Measurements from ENCODE around the gene LPP. TPM values are rescaled to one million over a fixed set of nuclear protein-coding genes. Genes with fewer than 3 reads are reported as not detected.

The LPP gene
- total and polyA plus RNA-seq, 2 of the 4 experiments (the other 2 are of a cell fraction) = 16.0 to 130 TPM

DNA sequence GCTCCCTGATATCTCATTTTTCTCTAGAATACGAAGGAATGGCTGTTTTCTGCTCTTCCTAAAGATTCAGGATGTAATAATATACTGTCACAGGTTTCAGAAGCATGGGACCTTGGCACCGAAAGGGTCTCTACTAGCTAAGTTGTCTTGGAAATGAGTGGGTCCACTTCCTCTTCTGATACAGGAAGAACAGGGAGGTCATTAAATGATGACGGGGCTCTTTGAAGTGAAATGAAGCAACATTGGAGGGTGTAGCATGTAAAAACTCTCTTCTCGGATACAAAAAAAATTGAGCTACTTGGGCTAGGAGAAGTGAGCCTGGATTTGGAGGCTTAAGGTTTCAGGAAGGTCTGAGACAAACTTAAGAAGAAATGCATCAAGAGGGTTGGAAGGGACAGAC is 668.0 kb downstream of the LPP start:
- no peak overlapping the region for H2BK5ac ChIP-seq (ENCODE audit: low read depth, low read length, poor library complexity, severe bottlenecking)
- H3K14ac ChIP-seq (replicated peaks; ENCODE audit: low read depth, low read length) = no peak overlapping the region
- H3K4me2 ChIP-seq (ENCODE audit: low read depth, low read length) = no peak overlapping the region
- H2BK20ac ChIP-seq (ENCODE audit: low read depth, low read length) = no peak overlapping the region
- dilution Hi-C loops (cut with HindIII; ENCODE audit: low sequenced_read_pairs, unreplicated experiment) (no loop called here), in situ Hi-C loops (cut with MboI; ENCODE audit: low sequenced_read_pairs) (no loop called here), intact Hi-C loops (cut with micrococcal nuclease) (no loop called here)
- no CpG with 5 or more reads among the region's 4 CpGs for WGBS, 2 experiments (ENCODE audit: extremely low coverage in 2 of 2, insufficient read length in 1 of 2)
- H3K9me1 ChIP-seq (ENCODE audit: insufficient read depth, low read length) = peaks cover 25% of the 10 kb centered on the region
- no peak overlapping the region for H2BK120ac ChIP-seq (ENCODE audit: low read depth, low read length)
- H3K4me1 ChIP-seq (ENCODE audit: control insufficient read depth, insufficient read depth, low read length) = no peaks in the 10 kb centered on the region
- no peak overlapping the region for H2AFZ ChIP-seq (replicated peaks; ENCODE audit: low read length, poor library complexity)
- DNase-seq (no peak), ATAC-seq (ENCODE audit: low read depth) (no peak)
- H3K36me3 ChIP-seq (ENCODE audit: control insufficient read depth, insufficient read depth, low read length) = peaks cover 2% of the 10 kb centered on the region; the same call in 1 of the 2 replicates
- no peak overlapping the region for H3K56ac ChIP-seq (ENCODE audit: extremely low read depth, insufficient read depth, low read length)
- no peaks in the 10 kb centered on the region for H3K9me3 ChIP-seq (ENCODE audit: control insufficient read depth, insufficient read depth, low read length)
- POLR2A ChIA-PET (ENCODE audit: unreplicated experiment) = no interaction called here
- no peak overlapping the region for H4K91ac ChIP-seq (ENCODE audit: insufficient read depth, low read depth, low read length)
- CTCF ChIA-PET = no interaction called here
- BruUV-seq (replicated peaks) = no TSS peak
- H3K4me3 ChIP-seq (ENCODE audit: insufficient read depth, low read depth, low read length) = no peak overlapping the region
- H3K27ac ChIP-seq (ENCODE audit: insufficient read depth, low read length) = no peak overlapping the region
- peaks cover 51 to 74% of the 10 kb centered on the region in 2 experiments for H3K79me1 ChIP-seq (ENCODE audit: low read depth in 1 of 2, low read length in 2 of 2)
- H2BK15ac ChIP-seq (ENCODE audit: low read depth, low read length) = no peak overlapping the region
- no peaks in the 10 kb centered on the region for H3K27me3 ChIP-seq (ENCODE audit: control insufficient read depth, insufficient read depth, low read length)
- H3K18ac ChIP-seq (ENCODE audit: low read depth, low read length) = no peak overlapping the region
- H2AK9ac ChIP-seq (replicated peaks; ENCODE audit: low read depth, low read length, poor library complexity) = no peak overlapping the region
- no peak overlapping the region for H3K9ac ChIP-seq (ENCODE audit: low read depth, low read length)
- no peak overlapping the region for H4K5ac ChIP-seq (ENCODE audit: low read depth, low read length)
- H3K4ac ChIP-seq (ENCODE audit: low read depth, low read length) = no peak overlapping the region
- no peak overlapping the region for H3K23ac ChIP-seq (ENCODE audit: low read depth, low read length)
- TF ChIP-seq POLR2A (IDR thresholded peaks at IDR 0.05; ENCODE audit: low read depth, low read length) = no peak
- no peak for TF ChIP-seq CEBPB (IDR thresholded peaks at IDR 0.05; ENCODE audit: low read depth, low read length)
- no peak for TF ChIP-seq CTCF (conservative IDR thresholded peaks at IDR 0.05; ENCODE audit: low read depth, low read length)
- TF ChIP-seq SMC3 (IDR thresholded peaks at IDR 0.05; ENCODE audit: low read depth, low read length) = no peak
- TF ChIP-seq USF2 (IDR thresholded peaks at IDR 0.05; ENCODE audit: low read depth, low read length) = no peak
- no peak for TF ChIP-seq RAD21 (IDR thresholded peaks at IDR 0.05; ENCODE audit: low read length)
- TF ChIP-seq, protein P1, sequence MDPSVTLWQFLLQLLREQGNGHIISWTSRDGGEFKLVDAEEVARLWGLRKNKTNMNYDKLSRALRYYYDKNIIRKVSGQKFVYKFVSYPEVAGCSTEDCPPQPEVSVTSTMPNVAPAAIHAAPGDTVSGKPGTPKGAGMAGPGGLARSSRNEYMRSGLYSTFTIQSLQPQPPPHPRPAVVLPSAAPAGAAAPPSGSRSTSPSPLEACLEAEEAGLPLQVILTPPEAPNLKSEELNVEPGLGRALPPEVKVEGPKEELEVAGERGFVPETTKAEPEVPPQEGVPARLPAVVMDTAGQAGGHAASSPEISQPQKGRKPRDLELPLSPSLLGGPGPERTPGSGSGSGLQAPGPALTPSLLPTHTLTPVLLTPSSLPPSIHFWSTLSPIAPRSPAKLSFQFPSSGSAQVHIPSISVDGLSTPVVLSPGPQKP (IDR thresholded peaks at IDR 0.05; ENCODE audit: borderline replicate concordance, low read depth, low read length) = no peak
- no peak for TF ChIP-seq MAZ (IDR thresholded peaks at IDR 0.05; ENCODE audit: borderline replicate concordance, low read depth, low read length)
- peaks cover 26% of the 10 kb centered on the region; the same call in 1 of the 2 replicates for H4K20me1 ChIP-seq (ENCODE audit: insufficient read depth, low read length)
- H4K8ac ChIP-seq (ENCODE audit: low read depth in 2 of 2, low read length in 2 of 2) = no peak overlapping the region
- H2AK5ac ChIP-seq (ENCODE audit: low read depth, low read length) = no peak overlapping the region
